ENCODE results near the gene USP44. TPM values are rescaled to one million over a fixed set of nuclear protein-coding genes. Genes with fewer than 3 reads are reported as not detected.

USP44 gene
- total and polyA plus RNA-seq, 10 of the 15 experiments (the other 5 are each of a cell fraction or from before 2014, with no cell fraction given), result 0.02 to 0.26 (median 0.12) TPM; not detected in 6

DNA sequence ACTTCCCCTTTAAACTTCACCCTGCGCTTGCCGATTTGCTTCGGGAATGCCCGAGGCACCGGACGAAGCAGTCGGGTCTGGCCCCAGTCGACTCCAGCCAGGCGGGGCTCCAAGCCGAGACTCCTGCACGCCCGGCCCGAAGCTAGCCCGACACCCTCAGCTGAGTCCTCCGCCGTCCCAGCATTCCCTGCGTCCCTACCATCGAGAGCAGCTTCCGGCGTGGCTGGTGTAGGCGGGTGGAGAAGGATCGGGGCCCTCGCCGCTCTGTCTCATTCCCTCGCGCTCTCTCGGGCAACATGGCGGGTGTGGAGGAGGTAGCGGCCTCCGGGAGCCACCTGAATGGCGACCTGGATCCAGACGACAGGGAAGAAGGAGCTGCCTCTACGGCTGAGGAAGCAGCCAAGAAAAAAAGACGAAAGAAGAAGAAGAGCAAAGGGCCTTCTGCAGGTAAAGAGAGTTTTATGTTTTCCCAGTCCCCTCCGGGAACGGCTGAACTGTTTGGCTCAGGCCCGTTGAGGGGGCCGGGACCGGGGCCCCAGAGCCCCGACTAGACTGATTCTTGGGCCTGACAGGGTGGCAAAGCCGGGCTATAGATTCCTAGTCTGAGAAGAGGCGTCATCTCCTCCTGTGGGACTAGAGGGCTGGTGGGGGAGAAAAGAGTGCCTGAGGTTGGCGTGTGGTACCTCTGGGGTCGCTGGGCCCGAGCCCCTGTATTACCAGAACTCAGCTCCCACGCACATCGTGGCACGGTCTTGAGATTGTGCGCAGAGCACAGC, 77.2 kb downstream of the USP44 start, which contains the start of gene METAP2 (continued):
- TF ChIP-seq RCOR1 (conservative IDR thresholded peaks at IDR 0.05; ENCODE audit: low read depth, low read length), result no peak
- TF ChIP-seq, protein P1, sequence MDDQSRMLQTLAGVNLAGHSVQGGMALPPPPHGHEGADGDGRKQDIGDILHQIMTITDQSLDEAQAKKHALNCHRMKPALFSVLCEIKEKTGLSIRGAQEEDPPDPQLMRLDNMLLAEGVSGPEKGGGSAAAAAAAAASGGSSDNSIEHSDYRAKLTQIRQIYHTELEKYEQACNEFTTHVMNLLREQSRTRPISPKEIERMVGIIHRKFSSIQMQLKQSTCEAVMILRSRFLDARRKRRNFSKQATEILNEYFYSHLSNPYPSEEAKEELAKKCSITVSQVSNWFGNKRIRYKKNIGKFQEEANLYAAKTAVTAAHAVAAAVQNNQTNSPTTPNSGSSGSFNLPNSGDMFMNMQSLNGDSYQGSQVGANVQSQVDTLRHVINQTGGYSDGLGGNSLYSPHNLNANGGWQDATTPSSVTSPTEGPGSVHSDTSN (IDR thresholded peaks at IDR 0.05; ENCODE audit: insufficient replicate concordance, low read depth, low read length), result peak; percentile 19
- TF ChIP-seq MXI1 (IDR thresholded peaks at IDR 0.05; ENCODE audit: low read depth, low read length), result peak; percentile 60
- TF ChIP-seq NR2F1 (conservative IDR thresholded peaks at IDR 0.05), result no peak
- no peak for TF ChIP-seq CEBPB (IDR thresholded peaks at IDR 0.05; ENCODE audit: borderline replicate concordance in 1 of 2, low read depth in 2 of 2, low read length in 2 of 2)
- no peak for TF ChIP-seq CHD4 (IDR thresholded peaks at IDR 0.05)
- TF ChIP-seq HCFC1 (IDR thresholded peaks at IDR 0.05; ENCODE audit: low read length), result peak; percentile 69
- no peak for TF ChIP-seq BRCA1 (IDR thresholded peaks at IDR 0.05; ENCODE audit: low read depth, low read length)
- TF ChIP-seq WRNIP1 (IDR thresholded peaks at IDR 0.05; ENCODE audit: borderline replicate concordance, low read depth, low read length), result no peak
- TF ChIP-seq, protein P2, sequence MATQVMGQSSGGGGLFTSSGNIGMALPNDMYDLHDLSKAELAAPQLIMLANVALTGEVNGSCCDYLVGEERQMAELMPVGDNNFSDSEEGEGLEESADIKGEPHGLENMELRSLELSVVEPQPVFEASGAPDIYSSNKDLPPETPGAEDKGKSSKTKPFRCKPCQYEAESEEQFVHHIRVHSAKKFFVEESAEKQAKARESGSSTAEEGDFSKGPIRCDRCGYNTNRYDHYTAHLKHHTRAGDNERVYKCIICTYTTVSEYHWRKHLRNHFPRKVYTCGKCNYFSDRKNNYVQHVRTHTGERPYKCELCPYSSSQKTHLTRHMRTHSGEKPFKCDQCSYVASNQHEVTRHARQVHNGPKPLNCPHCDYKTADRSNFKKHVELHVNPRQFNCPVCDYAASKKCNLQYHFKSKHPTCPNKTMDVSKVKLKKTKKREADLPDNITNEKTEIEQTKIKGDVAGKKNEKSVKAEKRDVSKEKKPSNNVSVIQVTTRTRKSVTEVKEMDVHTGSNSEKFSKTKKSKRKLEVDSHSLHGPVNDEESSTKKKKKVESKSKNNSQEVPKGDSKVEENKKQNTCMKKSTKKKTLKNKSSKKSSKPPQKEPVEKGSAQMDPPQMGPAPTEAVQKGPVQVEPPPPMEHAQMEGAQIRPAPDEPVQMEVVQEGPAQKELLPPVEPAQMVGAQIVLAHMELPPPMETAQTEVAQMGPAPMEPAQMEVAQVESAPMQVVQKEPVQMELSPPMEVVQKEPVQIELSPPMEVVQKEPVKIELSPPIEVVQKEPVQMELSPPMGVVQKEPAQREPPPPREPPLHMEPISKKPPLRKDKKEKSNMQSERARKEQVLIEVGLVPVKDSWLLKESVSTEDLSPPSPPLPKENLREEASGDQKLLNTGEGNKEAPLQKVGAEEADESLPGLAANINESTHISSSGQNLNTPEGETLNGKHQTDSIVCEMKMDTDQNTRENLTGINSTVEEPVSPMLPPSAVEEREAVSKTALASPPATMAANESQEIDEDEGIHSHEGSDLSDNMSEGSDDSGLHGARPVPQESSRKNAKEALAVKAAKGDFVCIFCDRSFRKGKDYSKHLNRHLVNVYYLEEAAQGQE (IDR thresholded peaks at IDR 0.05; ENCODE audit: low read depth, low read length), result no peak; the same call in 1 of the 2 replicates
- no peak for TF ChIP-seq ZZZ3 (IDR thresholded peaks at IDR 0.05; ENCODE audit: control insufficient read depth, insufficient read length, low read depth)
- no peak for TF ChIP-seq MTA3 (IDR thresholded peaks at IDR 0.05; ENCODE audit: borderline replicate concordance, low read length)
- TF ChIP-seq, protein P3, sequence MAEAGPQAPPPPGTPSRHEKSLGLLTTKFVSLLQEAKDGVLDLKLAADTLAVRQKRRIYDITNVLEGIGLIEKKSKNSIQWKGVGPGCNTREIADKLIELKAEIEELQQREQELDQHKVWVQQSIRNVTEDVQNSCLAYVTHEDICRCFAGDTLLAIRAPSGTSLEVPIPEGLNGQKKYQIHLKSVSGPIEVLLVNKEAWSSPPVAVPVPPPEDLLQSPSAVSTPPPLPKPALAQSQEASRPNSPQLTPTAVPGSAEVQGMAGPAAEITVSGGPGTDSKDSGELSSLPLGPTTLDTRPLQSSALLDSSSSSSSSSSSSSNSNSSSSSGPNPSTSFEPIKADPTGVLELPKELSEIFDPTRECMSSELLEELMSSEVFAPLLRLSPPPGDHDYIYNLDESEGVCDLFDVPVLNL (IDR thresholded peaks at IDR 0.05; ENCODE audit: low read depth, low read length), result no peak
- TF ChIP-seq, protein P4, sequence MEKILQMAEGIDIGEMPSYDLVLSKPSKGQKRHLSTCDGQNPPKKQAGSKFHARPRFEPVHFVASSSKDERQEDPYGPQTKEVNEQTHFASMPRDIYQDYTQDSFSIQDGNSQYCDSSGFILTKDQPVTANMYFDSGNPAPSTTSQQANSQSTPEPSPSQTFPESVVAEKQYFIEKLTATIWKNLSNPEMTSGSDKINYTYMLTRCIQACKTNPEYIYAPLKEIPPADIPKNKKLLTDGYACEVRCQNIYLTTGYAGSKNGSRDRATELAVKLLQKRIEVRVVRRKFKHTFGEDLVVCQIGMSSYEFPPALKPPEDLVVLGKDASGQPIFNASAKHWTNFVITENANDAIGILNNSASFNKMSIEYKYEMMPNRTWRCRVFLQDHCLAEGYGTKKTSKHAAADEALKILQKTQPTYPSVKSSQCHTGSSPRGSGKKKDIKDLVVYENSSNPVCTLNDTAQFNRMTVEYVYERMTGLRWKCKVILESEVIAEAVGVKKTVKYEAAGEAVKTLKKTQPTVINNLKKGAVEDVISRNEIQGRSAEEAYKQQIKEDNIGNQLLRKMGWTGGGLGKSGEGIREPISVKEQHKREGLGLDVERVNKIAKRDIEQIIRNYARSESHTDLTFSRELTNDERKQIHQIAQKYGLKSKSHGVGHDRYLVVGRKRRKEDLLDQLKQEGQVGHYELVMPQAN (conservative IDR thresholded peaks at IDR 0.05), result 0 out of 2 replicates have a peak, but pooled peaks have one; percentile 1
- TF ChIP-seq RFX5 (IDR thresholded peaks at IDR 0.05; ENCODE audit: low read depth, low read length), result no peak
- TF ChIP-seq, protein P5, sequence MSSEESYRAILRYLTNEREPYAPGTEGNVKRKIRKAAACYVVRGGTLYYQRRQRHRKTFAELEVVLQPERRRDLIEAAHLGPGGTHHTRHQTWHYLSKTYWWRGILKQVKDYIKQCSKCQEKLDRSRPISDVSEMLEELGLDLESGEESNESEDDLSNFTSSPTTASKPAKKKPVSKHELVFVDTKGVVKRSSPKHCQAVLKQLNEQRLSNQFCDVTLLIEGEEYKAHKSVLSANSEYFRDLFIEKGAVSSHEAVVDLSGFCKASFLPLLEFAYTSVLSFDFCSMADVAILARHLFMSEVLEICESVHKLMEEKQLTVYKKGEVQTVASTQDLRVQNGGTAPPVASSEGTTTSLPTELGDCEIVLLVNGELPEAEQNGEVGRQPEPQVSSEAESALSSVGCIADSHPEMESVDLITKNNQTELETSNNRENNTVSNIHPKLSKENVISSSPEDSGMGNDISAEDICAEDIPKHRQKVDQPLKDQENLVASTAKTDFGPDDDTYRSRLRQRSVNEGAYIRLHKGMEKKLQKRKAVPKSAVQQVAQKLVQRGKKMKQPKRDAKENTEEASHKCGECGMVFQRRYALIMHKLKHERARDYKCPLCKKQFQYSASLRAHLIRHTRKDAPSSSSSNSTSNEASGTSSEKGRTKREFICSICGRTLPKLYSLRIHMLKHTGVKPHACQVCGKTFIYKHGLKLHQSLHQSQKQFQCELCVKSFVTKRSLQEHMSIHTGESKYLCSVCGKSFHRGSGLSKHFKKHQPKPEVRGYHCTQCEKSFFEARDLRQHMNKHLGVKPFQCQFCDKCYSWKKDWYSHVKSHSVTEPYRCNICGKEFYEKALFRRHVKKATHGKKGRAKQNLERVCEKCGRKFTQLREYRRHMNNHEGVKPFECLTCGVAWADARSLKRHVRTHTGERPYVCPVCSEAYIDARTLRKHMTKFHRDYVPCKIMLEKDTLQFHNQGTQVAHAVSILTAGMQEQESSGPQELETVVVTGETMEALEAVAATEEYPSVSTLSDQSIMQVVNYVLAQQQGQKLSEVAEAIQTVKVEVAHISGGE (CRISPR knock-in tag; IDR thresholded peaks at IDR 0.05), result no peak
- no peak for TF ChIP-seq MEF2B (IDR thresholded peaks at IDR 0.05; ENCODE audit: partially characterized antibody, poor library complexity, severe bottlenecking)

All from GM12878 (cell line).